ENCODE data around the gene SUFU.

Gene SUFU

GRCh38 chr10:102620591-102621442 is 117.0 kb downstream of the SUFU start:
- H3K27me3 ChIP-seq, result no peaks in the 10 kb centered on the region
- TF ChIP-seq CTCF (IDR thresholded peaks at IDR 0.05), result no peak
- H3K36me3 ChIP-seq, result peaks cover 42% of the 10 kb centered on the region
- H3K27ac ChIP-seq, result no peak overlapping the region
- no peak overlapping the region for H3K4me3 ChIP-seq (ENCODE audit: low read depth in 1 of 2, low read length in 1 of 2)
- no peaks in the 10 kb centered on the region for H3K9me3 ChIP-seq
- H3K4me1 ChIP-seq (ENCODE audit: control insufficient read depth in 1 of 2, insufficient read depth in 1 of 2, low read depth in 1 of 2, low read length in 1 of 2), result peaks cover 3 to 6% of the 10 kb centered on the region in 2 experiments

- no peaks in the 10 kb centered on the region for H3K9me3 ChIP-seq
- no peak overlapping the region for H3K4me3 ChIP-seq (ENCODE audit: low read depth in 1 of 2, low read length in 1 of 2)
- H3K36me3 ChIP-seq, result peaks cover 33% of the 10 kb centered on the region
- no peak overlapping the region for H3K27ac ChIP-seq
- H3K4me1 ChIP-seq (ENCODE audit: control insufficient read depth in 1 of 2, insufficient read depth in 1 of 2, low read depth in 1 of 2, low read length in 1 of 2), result peaks cover 6 to 7% of the 10 kb centered on the region in 2 experiments
- H3K27me3 ChIP-seq, result no peaks in the 10 kb centered on the region
- no peak for TF ChIP-seq CTCF (IDR thresholded peaks at IDR 0.05)
Observed at GRCh38 chr10:102621443-102622325, 117.9 kb downstream of the SUFU start.

GRCh38 chr10:102624094-102624493 is 120.3 kb downstream of the SUFU start:
- no peak overlapping the region for H3K4me3 ChIP-seq (ENCODE audit: low read depth in 1 of 2, low read length in 1 of 2)
- no peaks in the 10 kb centered on the region for H3K9me3 ChIP-seq
- H3K27ac ChIP-seq, result no peak overlapping the region
- no peaks in the 10 kb centered on the region for H3K27me3 ChIP-seq
- peaks cover 6 to 7% of the 10 kb centered on the region in 2 experiments for H3K4me1 ChIP-seq (ENCODE audit: control insufficient read depth in 1 of 2, insufficient read depth in 1 of 2, low read depth in 1 of 2, low read length in 1 of 2)
- H3K36me3 ChIP-seq, result peaks cover 11% of the 10 kb centered on the region
- TF ChIP-seq CTCF (IDR thresholded peaks at IDR 0.05), result no peak

GRCh38 chr10:102624751-102625645 is 121.2 kb downstream of the SUFU start:
- TF ChIP-seq CTCF (IDR thresholded peaks at IDR 0.05), result no peak
- Histone ChIP-seq H3K9me3 (no peaks in the 10 kb centered on the region), H3K27me3 (no peaks in the 10 kb centered on the region), H3K36me3 (peaks cover 10% of the 10 kb centered on the region), H3K4me3 (ENCODE audit: low read depth in 1 of 2, low read length in 1 of 2) (no peak overlapping the region), H3K4me1 (ENCODE audit: control insufficient read depth in 1 of 2, insufficient read depth in 1 of 2, low read depth in 1 of 2, low read length in 1 of 2) (peaks cover 6 to 7% of the 10 kb centered on the region in 2 experiments), H3K27ac (no peak overlapping the region)
